Right ventricle myocardium superior (tissue), 1 donor: ENCODE measurements around the gene TLR6. TPM values are rescaled to one million over a fixed set of nuclear protein-coding genes. Genes with fewer than 3 reads are reported as not detected.
A peak's percentile ranks its signal among the peaks of the same experiment; 100 is the strongest.
"Not testable (repeated sequence)": the region's sequence is repeated elsewhere in the genome, so short reads cannot be mapped to it uniquely, and the experiment has no call there.

Experiments
- ATAC-seq: fragments of 200-7000 bp; cut with Tn5 transposase; one replicate; pipeline ENCODE4 v1.9.1; 2020; ENCODE audit warnings: mild to moderate bottlenecking; ENCODE audit not compliant: poor library complexity
- DNase-seq: peaks from one replicate; pipeline ENCODE4 v3.0.0-alpha.2; 2020
- intact Hi-C: fragments of 100-400 bp; cut with DNase I; formaldehyde crosslinking; loops from one replicate; pipeline ENCODE4 v1.11.2; 2022
- total RNA-seq: library from RNA; stranded (reverse); fragmentation: NEBNext Ultra II Directional; extraction: Animal tissue kit (Norgen Biotek cat#: 25700); gene quantifications from one replicate; pipeline ENCODE4 v1.2.1, GENCODE V29; 2021
- donor health status: DM: no; HTN: yes; CAD: no; lungs with severe emphysema.

Gene TLR6
- total RNA-seq, 1 donor from 2014 or later: 2.3 TPM

- ATAC-seq (no peak), DNase-seq (no peak)
Measured at GRCh38 chr4:38832206-38832605, 24.4 kb downstream of the TLR6 start.

GRCh38 chr4:38831653-38832052 is 25.0 kb downstream of the TLR6 start:
- ATAC-seq: no peak
- DNase-seq: no peak
- intact Hi-C loops: no loop called here

More at GRCh38 chr4:38832206-38832605, 24.4 kb downstream of the TLR6 start:
- intact Hi-C loops: no loop called here

GRCh38 chr4:38829237-38829636 is 27.4 kb downstream of the TLR6 start:
- ATAC-seq (no peak), DNase-seq (no peak)
- intact Hi-C loops: no loop called here

GRCh38 chr4:38823766-38824165 is 32.9 kb downstream of the TLR6 start:
- no peak for DNase-seq
- ATAC-seq: no peak
- intact Hi-C loops: no loop called here

- ATAC-seq (no peak), DNase-seq (no peak)
- intact Hi-C loops: no loop called here
Measured at GRCh38 chr4:38822748-38823303, 33.8 kb downstream of the TLR6 start.

GRCh38 chr4:38821739-38822138 is 34.9 kb downstream of the TLR6 start:
- ATAC-seq (no peak), DNase-seq (no peak)
- intact Hi-C loops: no loop called here

- intact Hi-C loops: no loop called here
- DNase-seq: no peak
- ATAC-seq: no peak
Measured at GRCh38 chr4:38820329-38821061, 36.1 kb downstream of the TLR6 start.

- intact Hi-C loops: no loop called here
- DNase-seq: no peak
- no peak for ATAC-seq
Measured at GRCh38 chr4:38819569-38819968, 37.0 kb downstream of the TLR6 start.

- intact Hi-C loops: no loop called here
- no peak for DNase-seq
- no peak for ATAC-seq
Measured at GRCh38 chr4:38818441-38818976, 38.1 kb downstream of the TLR6 start.

- intact Hi-C loops: no loop called here
- ATAC-seq (peak; percentile 79), DNase-seq (no peak)
Measured at GRCh38 chr4:38815885-38816782, 40.5 kb downstream of the TLR6 start.

- ATAC-seq: no peak
- intact Hi-C loops: no loop called here
- no peak for DNase-seq
Measured at GRCh38 chr4:38814386-38814785, 42.2 kb downstream of the TLR6 start.

GRCh38 chr4:38811297-38811696 is 45.3 kb downstream of the TLR6 start:
- ATAC-seq: no peak
- no peak for DNase-seq
- intact Hi-C loops: no loop called here

GRCh38 chr4:38807462-38807861 is 49.2 kb downstream of the TLR6 start:
- ATAC-seq, DNase-seq, intact Hi-C loops: not testable (repeated sequence)

GRCh38 chr4:38806251-38806650 is 50.4 kb downstream of the TLR6 start:
- intact Hi-C loops, DNase-seq, ATAC-seq: not testable (repeated sequence)

- DNase-seq: peak; percentile 47
- peak; percentile 90 for ATAC-seq
- intact Hi-C loops: no loop called here
Measured at GRCh38 chr4:38805530-38806145, 51.0 kb downstream of the TLR6 start.

- DNase-seq: no peak
- intact Hi-C loops: no loop called here
- ATAC-seq: peak; percentile 64
Measured at GRCh38 chr4:38804654-38805295, 51.8 kb downstream of the TLR6 start, which contains the start of gene TLR1. Gene TLR1, minus strand, starts transcription at chr4:38804791. Its CDS starts 5,960 bp downstream, at chr4:38798831.

- DNase-seq (no peak), ATAC-seq (peak; percentile 33)
- intact Hi-C loops: no loop called here
Measured at GRCh38 chr4:38803833-38804653, 52.6 kb downstream of the TLR6 start.
